ENCODE measurements around the gene CACNA1D.

CACNA1D gene

DNA sequence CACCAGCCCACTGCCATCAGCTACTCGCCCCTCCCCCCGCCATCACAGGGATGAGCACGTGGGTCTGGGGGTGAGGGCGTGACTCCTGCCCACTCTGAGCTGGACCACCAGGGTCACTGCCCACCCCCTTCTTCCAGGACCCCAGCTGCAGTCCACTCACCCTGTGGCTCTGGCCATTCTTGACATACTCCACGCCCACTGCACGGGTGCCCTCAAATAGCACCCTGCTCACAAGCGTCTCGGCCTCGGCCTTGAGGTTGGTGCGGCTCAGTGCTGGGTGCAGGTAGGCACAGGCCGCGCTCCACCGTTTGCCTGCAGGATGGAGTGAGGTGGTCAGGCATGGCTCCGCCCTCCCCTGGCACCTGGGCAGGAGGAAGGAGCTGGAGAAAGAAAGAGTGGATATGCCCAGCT, 327.9 kb downstream of the CACNA1D start:
- no peak for DNase-seq (ENCODE audit: low spot score)

DNA sequence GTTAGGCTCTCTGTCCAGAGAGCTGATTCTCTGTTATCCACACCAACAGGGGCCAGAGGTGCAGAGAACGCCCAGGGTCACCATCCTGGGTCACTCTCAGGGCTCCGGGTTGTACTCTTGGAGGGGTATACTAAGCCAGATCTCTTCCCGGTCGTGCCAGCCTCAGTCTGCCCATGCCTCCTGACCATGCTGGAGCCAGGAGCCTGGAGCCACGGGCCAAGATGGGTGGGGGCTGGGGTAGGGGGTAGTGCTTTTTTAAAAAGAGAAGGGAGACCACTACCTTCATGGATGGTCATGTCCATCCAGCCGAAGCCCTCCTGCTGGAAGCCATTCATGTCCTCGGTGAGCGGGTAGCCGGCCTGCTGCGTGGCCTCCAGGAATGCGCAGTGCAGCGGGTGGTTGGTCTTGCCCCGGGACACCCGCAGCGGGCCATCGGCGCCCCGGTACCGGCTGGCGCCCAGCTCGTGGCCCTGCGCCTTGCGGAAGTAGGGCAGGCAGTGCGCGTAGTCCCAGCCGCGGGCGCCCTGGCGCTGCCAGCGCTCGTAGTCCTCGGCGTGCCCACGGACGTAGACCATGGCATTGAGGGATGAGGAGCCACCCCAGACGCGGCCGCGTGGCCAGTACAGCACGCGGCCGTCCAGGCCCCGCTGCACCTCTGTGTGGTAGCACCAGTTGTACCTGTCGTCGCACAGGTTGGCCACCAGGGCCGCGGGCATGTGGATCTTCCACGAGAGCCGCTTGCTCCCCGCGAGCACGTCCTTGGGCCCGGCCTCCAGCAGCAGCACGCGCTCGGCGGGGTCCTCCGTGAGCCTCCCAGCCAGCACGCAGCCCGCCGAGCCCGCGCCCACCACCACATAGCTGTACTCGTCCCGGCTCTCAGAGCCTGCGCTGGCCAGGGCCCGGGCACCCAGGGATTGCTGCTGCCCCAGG, 328.9 kb downstream of the CACNA1D start:
- DNase-seq (ENCODE audit: low spot score), result no peak

DNA sequence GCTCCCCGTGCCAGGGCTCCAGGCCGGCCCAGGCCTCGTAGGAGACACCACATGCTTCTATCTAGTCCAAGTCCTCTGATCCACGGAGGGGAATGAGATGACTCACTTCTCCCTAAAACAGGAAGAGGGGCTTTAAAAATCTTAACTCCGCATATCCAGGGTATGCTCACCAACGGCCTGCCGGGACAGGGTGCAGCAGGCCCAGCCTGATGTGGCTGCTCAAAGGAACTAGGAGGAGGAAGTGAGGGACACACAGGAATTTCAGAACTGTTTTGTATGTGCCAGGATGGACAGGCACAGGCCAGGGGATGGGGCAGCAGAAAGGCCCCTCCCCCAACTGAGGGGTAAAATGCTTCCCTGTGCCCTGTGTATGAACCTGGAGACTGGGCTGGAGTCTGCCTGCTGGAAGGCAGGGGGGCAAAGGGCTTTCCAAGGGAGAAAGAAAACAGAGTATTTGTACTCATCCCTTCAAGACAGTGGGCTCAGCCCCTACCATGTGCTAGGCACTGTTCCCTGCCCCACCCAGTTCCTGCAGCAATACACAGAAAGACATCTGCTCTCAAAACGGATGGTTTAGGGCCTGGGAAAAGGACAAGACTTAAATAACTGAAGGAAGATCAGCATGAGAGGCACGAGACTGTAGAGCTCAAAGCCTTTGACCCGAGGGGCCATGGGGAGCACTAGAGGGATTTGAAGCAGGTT, 329.7 kb downstream of the CACNA1D start:
- DNase-seq (ENCODE audit: low spot score), result no peak

DNA sequence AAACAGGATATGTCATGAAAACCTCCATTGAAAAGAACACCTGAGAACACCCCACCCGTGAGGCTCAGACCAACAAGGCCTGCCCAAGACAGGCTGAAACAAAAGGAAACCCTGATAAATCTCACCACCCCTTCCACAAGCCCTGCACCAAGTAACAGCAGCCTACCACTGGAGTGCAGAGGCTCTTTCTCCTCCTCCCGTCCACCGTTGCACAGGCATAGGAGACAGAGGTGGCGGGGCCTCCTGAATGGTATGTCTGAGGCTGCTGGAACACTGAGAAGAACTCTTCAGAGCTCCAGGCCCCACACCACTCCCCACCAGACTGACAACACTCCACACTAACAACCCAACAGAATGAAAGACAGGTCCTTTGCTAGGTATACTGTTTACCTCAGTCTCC, 330.4 kb downstream of the CACNA1D start:
- DNase-seq (ENCODE audit: low spot score), result no peak

DNA sequence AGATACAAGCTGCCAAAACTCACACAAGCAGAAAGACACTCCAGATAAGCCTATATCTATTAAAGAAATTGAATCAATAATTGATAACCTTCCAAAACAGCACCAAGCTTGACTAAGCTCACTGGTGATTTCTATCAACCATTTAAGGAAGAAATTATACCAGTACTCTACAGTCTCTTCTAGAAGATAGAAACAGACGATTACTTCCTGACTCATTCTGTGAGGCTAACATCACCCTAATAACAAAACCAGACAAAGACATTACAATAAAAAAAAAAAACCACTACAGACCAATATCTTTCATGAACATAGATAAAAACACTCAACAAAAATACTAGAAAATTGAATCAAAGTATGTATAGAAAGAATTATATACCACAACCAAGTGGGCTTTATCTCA, 331.6 kb downstream of the CACNA1D start:
- DNase-seq (ENCODE audit: low spot score), result no peak

DNA sequence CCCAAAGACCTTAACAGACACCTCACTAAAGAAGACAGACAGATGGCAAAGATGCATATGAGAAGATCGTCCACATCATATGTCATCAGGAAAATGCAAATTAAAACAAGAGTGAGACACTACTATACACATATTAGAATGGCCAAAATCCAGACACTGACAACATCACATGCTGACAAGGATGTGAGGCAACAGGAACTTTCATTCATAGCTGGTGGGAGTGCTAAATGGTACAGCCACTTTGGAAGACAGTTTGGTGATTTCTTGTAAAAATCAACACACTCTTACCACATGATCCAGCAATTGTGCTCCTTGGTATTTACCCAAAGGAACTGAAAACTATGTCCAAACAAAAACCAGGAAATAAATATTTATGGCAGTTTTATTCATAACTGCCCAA, 334.2 kb downstream of the CACNA1D start:
- no peak for DNase-seq (ENCODE audit: low spot score)

DNA sequence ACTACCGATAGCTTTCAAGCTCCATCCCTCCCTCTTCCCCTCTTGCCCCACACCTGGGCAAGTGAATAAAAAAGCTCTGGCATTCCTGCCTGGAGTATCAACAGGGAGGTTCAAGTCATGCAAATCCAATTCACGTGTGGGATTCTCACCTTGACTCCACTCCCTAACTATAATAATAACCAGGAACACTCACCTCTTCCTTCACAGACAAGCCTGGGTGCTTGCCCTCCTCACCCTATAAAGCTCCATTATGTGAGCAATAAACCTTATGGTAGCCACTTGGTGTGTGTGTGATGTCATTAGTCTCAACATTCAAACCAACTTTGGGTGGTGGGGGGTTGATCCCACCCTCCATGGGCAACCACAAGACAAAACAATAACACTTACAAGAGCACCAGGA, 335.2 kb downstream of the CACNA1D start:
- DNase-seq (ENCODE audit: low spot score), result no peak

DNA sequence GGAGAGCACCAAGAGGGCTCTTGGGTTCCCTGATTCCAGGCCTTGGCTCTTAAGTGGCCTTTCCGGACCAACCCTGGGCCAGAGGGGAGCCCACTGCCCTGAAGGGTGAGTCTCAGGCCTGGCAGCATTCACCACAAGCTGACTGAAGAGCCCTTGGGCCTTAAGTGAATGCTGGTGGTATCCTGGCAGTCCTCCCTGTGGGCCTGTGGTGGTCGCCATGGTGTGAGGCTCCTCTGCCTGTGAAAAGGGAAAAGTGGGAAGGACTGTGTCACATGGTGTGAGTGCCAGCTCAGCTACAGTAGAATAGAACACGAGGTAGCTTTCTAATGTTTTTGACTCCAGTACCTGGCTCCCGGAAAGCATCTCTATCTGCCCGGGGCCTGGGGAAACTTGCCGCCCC, 336.5 kb downstream of the CACNA1D start:
- no peak for DNase-seq (ENCODE audit: low spot score)

DNA sequence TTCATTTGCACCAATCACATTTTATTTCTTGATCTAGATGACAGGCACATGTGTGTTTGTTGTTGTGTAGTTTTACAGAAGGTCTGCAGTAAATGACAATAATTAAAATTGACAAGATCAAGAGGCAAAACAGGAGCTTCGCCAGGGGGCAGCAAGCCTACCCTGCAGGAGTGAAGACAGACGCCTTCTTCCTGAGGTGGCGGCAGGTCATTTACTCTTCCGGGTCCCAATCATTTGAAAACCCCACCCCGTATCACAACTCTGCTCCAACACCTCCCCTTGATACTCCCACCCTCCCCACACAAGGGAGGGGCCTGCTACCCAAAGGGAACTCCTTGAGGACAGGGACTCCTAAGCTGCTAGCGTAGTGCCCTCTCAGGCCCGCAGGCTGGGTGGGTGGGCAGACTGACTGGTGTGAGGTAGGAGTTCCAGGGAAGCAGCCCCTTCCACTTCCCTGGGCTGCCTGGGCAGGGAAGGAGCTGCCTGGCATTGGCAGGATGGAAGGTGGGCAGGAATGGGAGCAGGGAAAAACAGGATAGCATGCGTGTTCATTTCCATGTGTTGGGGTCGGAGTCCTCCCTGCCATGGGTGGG, 338.7 kb downstream of the CACNA1D start:
- DNase-seq (ENCODE audit: low spot score), result no peak

DNA sequence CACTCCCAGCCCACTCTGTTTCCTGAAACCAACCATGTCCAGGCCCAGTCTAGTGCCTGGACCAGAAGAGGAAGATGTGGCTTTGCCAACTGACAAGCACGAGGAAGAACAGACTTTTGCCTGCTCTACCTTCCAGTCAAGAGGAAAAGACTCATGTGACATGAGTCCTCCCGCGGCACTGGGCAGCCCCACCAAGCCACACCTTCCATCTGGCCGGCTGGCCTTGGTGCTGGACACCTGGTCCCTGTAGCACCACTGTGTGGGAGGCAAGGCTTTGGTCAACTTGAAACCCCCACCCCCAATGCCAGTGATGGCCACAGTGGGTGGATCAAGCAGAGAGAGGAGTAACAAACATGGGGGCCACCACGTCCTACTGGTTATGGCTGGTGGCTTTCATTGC, 339.3 kb downstream of the CACNA1D start:
- DNase-seq (ENCODE audit: low spot score), result no peak

DNA sequence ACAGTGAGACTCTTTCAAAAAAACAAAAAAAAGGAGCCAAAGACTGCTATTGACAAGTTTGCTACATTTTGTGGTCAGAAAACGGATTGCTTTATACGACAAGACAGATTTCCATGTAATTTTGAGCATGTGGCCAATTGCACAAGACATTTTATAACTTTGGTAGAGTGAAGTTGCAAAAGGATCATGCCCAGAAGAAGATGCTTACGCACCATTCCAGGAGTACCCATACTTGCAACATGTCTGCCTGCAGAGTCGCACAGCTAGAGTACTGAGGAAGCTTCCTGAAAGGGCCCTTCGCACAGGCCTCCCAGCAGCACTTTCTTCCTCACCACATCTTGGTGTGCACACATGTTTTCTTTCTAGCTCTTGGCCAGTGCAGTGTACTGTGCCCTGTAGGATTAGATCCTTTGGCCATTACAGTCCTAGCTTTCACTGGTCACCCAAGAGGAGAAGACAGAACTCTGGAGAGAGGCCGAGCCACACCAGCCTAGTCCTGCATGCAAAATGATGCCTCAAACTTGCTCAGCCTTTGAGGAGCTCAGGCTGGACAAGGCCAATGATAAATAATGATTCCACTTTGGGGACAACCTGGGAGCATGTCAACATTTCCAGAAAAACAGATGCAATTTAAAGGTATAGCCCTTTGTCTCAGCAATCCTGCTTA, 340.2 kb downstream of the CACNA1D start:
- no peak for DNase-seq (ENCODE audit: low spot score)

DNA sequence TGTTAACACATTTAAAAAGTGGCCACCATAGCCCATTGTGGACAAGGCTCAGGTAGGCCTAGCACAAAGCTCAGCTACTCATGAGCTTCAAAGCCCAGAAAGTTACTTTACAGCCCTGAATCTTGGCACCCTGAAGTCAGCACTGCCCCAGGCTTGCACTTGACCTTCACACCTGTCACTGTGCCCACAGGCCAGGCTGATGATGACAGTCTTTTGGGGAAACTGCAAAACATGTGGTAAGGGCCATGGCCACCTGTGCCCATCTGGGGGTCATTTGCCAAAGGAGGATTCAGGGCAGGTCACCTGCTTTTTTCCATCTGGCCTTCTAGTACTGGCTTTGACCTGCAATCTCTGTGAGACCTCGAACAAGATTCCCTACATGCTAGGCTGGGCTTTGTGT, 340.8 kb downstream of the CACNA1D start:
- no peak for DNase-seq (ENCODE audit: low spot score)

DNA sequence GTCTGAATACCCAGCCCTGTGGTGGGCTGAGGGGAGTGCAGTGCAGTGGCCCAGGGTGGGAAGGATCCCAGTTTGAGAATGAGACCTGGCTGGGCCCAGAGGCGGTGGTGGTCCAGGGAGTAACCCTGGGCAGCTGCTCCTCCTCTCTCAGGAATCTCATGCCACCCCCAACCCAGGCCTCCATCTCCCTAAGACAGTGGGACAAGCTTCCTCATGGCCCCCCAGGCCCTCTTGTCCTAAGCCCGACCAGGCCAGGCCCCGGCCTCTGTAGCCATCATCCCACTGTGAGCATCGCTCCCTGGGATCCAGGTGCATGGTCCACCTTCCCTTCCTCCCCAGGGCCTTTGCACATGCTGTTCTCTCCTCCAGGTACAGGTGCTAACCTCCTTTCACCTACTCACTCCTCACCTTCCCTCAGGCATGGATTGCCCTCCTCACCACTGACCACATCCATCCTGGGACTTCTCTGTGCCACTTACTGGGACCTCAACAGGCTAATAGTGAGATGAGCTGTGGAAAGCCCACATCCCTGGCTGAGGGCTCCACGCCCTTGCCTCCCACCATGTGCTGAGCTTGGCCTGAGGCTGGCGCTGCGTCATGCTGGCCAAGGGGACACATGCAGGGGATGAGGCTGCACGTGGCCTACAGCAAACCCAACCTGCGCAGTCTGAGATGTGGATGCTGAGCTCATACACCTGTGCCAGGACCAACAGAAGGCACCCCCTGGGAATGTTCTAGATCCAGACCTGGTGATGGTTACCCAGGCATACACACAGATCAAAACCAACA, 341.9 kb downstream of the CACNA1D start:
- DNase-seq (ENCODE audit: low spot score), result no peak

DNA sequence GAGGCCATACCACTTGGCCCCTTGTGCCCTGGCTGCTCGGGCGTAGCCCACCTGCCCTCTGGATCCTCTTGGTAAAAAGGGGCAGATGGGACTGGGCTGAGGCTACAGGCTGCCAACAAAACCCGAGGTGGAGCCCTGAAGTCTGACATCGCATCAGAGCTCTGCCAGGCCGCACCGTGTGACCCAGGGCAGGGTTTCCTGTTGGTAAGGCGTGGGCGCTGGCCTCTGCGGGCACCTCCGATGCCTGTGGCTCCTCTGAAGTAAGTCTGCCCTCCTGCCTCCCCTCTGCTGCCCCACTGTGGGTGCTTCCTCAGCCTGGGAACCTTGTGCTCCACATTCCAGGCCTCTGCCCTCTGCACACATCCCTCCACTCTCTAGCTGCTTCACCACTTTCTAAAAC, 342.9 kb downstream of the CACNA1D start:
- DNase-seq (ENCODE audit: low spot score), result no peak

DNA sequence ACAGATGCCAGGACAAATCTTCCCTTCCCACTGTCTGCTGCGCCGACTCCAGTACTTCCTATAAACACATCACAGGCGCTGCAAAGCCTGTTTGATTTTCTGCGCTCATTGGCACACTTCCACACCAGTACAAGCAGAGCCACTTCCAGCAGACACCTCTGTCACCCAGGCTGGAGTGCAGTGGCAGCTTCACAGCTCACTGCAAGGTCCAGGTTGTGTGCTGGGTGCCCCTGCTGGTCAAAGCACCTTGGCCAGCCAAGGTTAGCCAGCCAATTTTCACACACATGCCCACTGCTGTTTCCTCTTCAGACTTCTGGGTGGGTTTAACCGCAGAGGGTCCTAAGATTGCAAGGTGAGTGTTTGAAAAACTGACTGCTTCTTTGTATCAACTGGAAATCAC, 346.9 kb downstream of the CACNA1D start:
- DNase-seq (ENCODE audit: low spot score), result no peak

DNA sequence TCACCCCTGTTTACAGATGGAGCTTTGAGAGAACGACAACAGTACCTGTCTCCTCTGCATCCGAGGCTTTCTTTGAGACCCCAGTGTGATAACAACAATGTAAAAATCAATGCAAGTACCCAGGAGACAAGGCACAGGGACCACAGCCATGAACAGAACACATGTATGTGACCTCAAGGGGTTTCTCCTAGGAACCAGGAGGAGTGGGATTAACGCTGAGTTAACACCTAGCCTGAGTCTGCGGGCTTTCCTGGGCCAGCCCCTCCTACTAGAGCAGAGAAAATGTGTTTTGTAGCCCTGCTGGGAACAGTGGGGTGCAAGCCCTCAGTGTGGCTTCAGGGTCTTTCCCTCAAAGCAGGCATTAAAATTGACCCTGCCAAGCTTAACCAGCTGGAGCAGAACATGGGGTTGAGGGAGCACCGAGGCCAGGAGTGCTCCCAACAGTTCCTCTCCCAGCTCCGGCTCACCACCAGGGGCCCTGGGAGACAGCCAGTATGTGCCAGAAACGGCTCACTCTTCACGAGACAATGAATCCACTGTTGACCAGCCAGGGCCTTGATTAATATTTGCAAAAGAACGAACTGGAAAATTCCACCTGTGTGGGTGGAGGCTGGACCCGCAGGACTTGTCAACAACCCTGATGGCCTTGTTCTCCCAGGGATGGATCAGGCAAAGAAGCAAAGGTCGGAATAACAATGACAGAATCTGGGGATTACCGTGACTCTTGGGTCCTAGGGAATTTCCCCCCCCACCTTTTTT, 348.2 kb downstream of the CACNA1D start:
- no peak for DNase-seq (ENCODE audit: low spot score)

DNA sequence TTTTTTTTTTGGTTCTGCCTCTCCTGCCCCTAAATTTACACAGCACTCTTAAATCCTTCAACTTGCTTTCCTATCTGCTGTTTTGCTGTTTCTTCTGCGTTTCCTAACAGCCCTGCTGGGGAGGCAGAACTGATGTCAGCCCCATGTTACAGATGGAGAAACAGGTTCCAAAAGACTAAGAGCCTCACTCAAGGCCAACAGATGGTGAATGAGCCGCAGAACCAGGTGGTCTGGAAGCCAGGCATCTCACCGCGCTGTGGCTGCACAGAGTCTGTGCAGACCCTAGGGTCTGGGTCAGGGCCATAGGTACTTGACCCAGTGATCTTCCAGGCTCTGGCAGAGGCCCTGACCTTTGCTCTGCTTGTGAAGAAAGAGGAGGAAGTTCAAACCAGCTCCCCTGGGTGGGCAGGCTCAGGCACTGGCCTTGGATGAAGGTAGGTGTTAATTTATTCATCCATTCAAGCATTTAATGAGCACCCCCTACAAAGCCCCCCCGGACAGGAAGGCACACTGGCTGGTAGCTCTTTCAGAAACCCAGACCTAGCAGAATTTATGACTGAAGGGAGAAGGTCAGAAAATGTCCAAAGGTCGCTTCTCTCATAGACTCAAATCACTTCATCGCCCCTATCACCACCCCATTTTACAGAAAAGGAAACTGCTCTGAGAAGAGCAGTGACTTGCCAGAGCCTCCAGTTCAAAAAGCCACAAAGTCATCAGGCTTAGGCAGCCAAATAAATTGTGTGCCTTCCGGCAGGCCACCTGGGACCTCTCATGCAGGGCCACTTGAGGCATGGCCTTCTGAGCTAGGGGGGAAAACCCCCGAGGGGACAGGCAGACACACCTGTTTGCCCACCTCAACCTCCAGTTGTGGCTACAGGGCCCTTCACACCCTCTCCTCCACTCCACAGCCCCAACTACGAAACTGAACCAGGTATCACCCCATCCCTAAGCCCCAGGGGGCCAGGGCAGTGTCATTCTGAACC, 349.1 kb downstream of the CACNA1D start:
- no peak for DNase-seq (ENCODE audit: low spot score)

DNA sequence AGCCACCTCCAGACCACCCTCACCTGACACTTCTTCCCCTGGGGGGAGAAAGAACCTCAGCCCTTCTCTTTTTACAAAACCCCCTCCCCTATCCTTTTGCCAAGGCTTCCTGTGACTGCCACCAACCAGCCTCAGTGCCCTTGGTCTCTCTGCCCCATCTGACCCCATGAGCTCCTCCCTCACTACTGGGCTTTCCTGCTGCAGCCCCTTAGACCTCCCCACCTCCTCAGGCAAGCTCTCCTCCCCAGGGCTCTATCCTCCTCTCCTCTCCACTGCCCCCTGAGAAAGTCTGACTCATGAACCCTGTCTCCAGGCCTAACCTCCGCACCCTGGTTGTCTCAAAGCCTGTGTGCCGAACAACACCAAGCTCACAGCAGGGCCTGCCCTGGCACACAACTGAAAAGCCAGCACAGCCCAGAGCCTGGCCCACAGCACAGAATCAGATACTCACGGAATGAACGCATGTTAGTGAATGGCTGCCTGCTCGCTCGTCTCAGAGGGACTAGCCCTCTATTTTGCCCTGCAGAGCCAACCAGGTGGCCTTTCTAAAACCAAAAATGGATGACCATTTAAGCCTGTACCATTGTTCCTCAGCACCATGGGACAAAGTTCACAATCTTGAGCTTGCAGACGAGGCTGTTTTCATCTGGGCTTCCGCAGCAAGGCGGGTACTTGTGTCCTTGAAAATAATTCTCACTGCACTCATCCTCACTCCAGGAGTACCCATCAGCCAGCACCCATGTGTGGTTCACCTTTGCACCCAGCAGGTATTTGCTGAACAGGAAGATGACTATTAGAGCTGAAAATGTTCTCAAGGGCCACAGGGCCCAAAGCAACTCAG, 350.1 kb downstream of the CACNA1D start:
- no peak for DNase-seq (ENCODE audit: low spot score)
